OCI-LY3 (cell line): Measurements from ENCODE around the gene LPAR3.

Source experiments
- H2AFZ ChIP-seq: fragments of 200-600, 300-600 bp; shearing (Covaris generic); 2 replicates; pipeline ENCODE4 v1.6.0; 2014; ENCODE audit warnings: antibody characterized with exemption, low read depth, low read length
- H3K27ac ChIP-seq: fragments of 200-600, 300-600 bp; sonication (generic); 2 replicates; pipeline ENCODE4 v1.5.1; 2014; ENCODE audit warnings: mild to moderate bottlenecking, low read length, moderate library complexity, mixed read lengths
- H3K27me3 ChIP-seq: fragments of 200-600, 300-600 bp; sonication (generic); 2 replicates; pipeline ENCODE4 v1.6.1; 2014; ENCODE audit warnings: low read depth, low read length, mixed read lengths
- H3K36me3 ChIP-seq: fragments of 200-600, 300-600 bp; sonication (generic); replicated peaks from 2 replicates; pipeline ENCODE3; 2014; ENCODE audit warnings: low read depth, low read length, mixed read lengths
- H3K4me1 ChIP-seq: fragments of 300-600, 200-600 bp; sonication (generic); 2 replicates; pipeline ENCODE4 v1.6.1; 2014; ENCODE audit warnings: low read length, mixed read lengths
- H3K4me2 ChIP-seq: fragments of 200-600, 300-600 bp; sonication (generic); 2 replicates; pipeline ENCODE4 v1.6.1; 2014; ENCODE audit warnings: low read length, mixed read lengths
- H3K4me3 ChIP-seq: fragments of 300-600, 200-600 bp; sonication (generic); 2 replicates; pipeline ENCODE4 v1.5.1; 2014; ENCODE audit warnings: antibody characterized with exemption, mild to moderate bottlenecking, low read length, moderate library complexity
- H3K79me2 ChIP-seq: fragments of 300-600, 200-600 bp; shearing (Covaris generic); 2 replicates; pipeline ENCODE4 v1.6.1; 2014; ENCODE audit warnings: mild to moderate bottlenecking, low read length, mixed read lengths
- H3K9ac ChIP-seq: fragments of 300-600, 200-600 bp; shearing (Covaris generic); 2 replicates; pipeline ENCODE4 v1.6.0; 2014; ENCODE audit warnings: mild to moderate bottlenecking, low read length, moderate library complexity
- H3K9me3 ChIP-seq: fragments of 200-600, 300-600 bp; shearing (Covaris generic); 2 replicates; pipeline ENCODE4 v1.6.1; 2014; ENCODE audit warnings: low read length, mixed read lengths; ENCODE audit not compliant: insufficient read depth
- H4K20me1 ChIP-seq: fragments of 200-600, 300-600 bp; sonication (generic); 2 replicates; pipeline ENCODE4 v1.6.1; 2016; ENCODE audit warnings: low read length, mixed read lengths; ENCODE audit not compliant: insufficient read depth
- CTCF ChIP-seq: fragments of 200-600, 300-600 bp; sonication (generic); IDR thresholded peaks from 2 replicates; pipeline ENCODE4 v1.5.1; 2014; ENCODE audit warnings: antibody characterized with exemption, low read length, low read depth
- EZH2phosphoT487 ChIP-seq: fragments of 200-600 bp; shearing (Covaris generic); IDR thresholded peaks from 2 replicates; pipeline ENCODE4 v1.6.1; 2018; ENCODE audit warnings: antibody characterized with exemption, mixed run types, low read depth

Gene LPAR3

DNA sequence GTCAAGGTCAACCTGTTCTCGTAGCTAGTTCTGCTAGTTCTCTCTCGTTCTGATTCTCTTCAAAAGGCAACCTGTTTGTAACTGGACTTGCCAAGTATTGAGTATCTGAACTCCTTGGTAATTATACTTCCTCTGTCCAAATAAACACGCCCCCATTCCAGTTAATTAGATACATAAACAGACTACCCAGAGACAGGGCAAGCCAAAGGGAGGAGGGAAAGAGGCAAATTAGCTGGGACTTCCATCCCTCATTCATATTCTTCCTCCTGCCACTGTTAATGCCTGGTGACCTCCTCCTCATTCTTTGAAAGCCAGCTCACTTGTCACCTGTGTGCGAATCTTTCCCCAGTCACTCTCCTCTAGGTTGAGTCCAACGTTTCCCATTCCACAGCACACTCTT is 62.9 kb downstream of the LPAR3 start:
- TF ChIP-seq CTCF (no peak), EZH2phosphoT487 (no peak)
- Histone ChIP-seq H4K20me1 (no peaks in the 10 kb centered on the region), H3K9me3 (no peaks in the 10 kb centered on the region), H3K9ac (no peak overlapping the region), H3K4me3 (no peak overlapping the region), H3K36me3 (no peaks in the 10 kb centered on the region), H3K79me2 (no peaks in the 10 kb centered on the region), H2AFZ (no peak overlapping the region), H3K27ac (no peak overlapping the region), H3K4me2 (no peak overlapping the region), H3K4me1 (no peaks in the 10 kb centered on the region), H3K27me3 (no peaks in the 10 kb centered on the region)

GRCh38 chr1:84827976-84828375 is 65.0 kb downstream of the LPAR3 start:
- Histone ChIP-seq H3K9me3 (no peaks in the 10 kb centered on the region), H3K4me3 (no peak overlapping the region), H3K27me3 (no peaks in the 10 kb centered on the region), H3K36me3 (no peaks in the 10 kb centered on the region), H3K4me2 (no peak overlapping the region), H3K9ac (no peak overlapping the region), H2AFZ (no peak overlapping the region), H3K4me1 (no peaks in the 10 kb centered on the region), H3K79me2 (no peaks in the 10 kb centered on the region), H3K27ac (no peak overlapping the region), H4K20me1 (no peaks in the 10 kb centered on the region)
- TF ChIP-seq CTCF (no peak), EZH2phosphoT487 (no peak)

GRCh38 chr1:84827555-84827954 is 65.5 kb downstream of the LPAR3 start:
- no peak overlapping the region for H3K4me2 ChIP-seq
- no peak overlapping the region for H3K4me3 ChIP-seq
- no peaks in the 10 kb centered on the region for H3K9me3 ChIP-seq
- no peak overlapping the region for H3K9ac ChIP-seq
- no peaks in the 10 kb centered on the region for H3K36me3 ChIP-seq
- H3K4me1 ChIP-seq, result no peaks in the 10 kb centered on the region
- no peaks in the 10 kb centered on the region for H3K27me3 ChIP-seq
- H3K79me2 ChIP-seq, result no peaks in the 10 kb centered on the region
- no peak overlapping the region for H2AFZ ChIP-seq
- TF ChIP-seq EZH2phosphoT487, result no peak
- no peak for TF ChIP-seq CTCF
- H3K27ac ChIP-seq, result no peak overlapping the region
- no peaks in the 10 kb centered on the region for H4K20me1 ChIP-seq

DNA sequence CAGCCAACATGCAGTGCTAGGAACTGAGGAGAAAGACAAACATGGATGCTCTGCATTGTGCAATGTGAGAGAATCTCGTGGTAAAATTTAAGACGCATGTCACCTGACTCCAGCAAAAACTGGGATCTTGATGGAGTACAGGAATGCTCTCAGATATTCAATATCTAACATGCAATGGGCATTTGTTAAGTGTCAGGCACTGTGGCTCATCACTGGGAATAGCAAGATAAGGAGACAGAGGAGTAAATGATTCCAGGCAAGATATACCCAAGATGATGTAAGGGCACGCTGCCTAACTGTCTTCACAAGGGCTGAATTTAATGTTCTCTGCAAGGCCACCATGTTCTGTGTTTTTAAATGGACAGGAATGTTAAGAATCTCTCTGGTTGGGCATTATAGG is 67.8 kb downstream of the LPAR3 start:
- TF ChIP-seq CTCF (no peak), EZH2phosphoT487 (no peak)
- no peak overlapping the region for H3K27ac ChIP-seq
- no peak overlapping the region for H2AFZ ChIP-seq
- H3K36me3 ChIP-seq, result no peaks in the 10 kb centered on the region
- no peak overlapping the region for H3K4me3 ChIP-seq
- H3K9me3 ChIP-seq, result no peaks in the 10 kb centered on the region
- H3K79me2 ChIP-seq, result no peaks in the 10 kb centered on the region
- H3K4me1 ChIP-seq, result peaks cover 2% of the 10 kb centered on the region; the same call in 1 of the 2 replicates
- no peaks in the 10 kb centered on the region for H3K27me3 ChIP-seq
- H4K20me1 ChIP-seq, result no peaks in the 10 kb centered on the region
- no peak overlapping the region for H3K9ac ChIP-seq
- no peak overlapping the region for H3K4me2 ChIP-seq
